Activated T-cell treated with anti-CD3 and anti-CD28 coated beads for 4 hours (primary cell): ENCODE results near the gene MBD3.
"Not testable (repeated sequence)": the region's sequence is repeated elsewhere in the genome, so short reads cannot be mapped to it uniquely, and the experiment has no call there.

Experiments
- DNase-seq: peaks from one replicate; pipeline ENCODE4 v3.0.0-alpha.2; 2020

Gene MBD3

GRCh38 chr19:1568320-1569019, 24.2 kb downstream of the MBD3 start, which contains the start of gene MEX3D:
Gene MEX3D, minus strand, starts transcription at chr19:1568325. Its CDS starts 267 bp downstream, at chr19:1568058.
- DNase-seq, result peak; percentile 74

DNA sequence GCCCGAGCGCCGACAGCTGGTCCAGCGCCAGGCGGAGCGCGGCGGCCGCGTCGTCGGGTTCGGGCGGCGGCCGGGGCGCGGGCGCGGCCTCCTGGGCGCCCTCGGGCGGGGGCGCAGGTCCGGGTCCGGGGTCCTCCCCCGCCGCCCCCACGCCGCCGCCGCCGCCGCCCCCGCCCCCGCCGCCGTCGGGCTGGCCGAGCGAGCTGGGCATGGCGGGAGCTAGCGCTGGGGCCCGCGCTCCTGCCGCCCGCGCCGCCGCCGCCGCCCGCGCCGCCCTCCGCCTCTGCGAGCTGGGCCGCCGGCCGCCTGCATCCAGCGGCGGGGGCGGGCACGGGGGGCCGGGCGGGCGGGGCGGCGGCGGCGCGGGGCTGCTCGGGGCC, 24.8 kb downstream of the MBD3 start:
- DNase-seq, result no peak

- DNase-seq, result no peak
Observed at GRCh38 chr19:1567116-1567847, 25.4 kb downstream of the MBD3 start.

GRCh38 chr19:1566392-1567115, 26.1 kb downstream of the MBD3 start:
- DNase-seq, result no peak

- no peak for DNase-seq
Observed at GRCh38 chr19:1563251-1563650, 29.4 kb downstream of the MBD3 start.

DNA sequence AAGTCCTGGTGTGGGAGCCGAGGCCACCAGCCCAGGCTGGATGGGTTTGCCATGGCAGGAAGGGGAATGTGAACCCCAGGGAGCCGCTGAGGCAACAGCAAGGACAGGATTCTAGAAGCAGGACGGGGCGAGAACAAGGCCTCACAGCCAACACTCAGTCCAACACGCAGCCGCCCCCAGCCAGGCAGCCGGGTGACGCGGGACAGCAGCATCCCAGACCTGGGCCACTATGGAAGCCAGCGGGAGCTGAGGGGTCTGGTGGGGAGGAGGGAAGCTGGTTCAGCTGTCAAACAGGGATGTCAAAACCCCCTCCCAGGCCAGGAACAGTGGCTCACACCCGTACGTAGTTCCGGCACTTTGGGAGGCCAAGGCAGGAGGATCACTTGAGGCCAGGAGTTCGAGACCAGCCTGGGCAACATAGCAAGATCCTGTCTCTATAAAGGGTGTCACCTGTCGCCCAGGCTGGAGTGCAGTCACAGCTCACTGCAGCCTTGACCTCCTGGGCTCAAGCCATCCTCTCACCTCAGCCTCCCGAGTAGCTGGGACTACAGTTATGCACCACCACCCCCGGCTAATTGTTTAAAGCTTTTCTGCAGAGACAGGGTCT, 31.3 kb downstream of the MBD3 start:
- no peak for DNase-seq

GRCh38 chr19:1560286-1560882, 32.3 kb downstream of the MBD3 start:
- no peak for DNase-seq

DNA sequence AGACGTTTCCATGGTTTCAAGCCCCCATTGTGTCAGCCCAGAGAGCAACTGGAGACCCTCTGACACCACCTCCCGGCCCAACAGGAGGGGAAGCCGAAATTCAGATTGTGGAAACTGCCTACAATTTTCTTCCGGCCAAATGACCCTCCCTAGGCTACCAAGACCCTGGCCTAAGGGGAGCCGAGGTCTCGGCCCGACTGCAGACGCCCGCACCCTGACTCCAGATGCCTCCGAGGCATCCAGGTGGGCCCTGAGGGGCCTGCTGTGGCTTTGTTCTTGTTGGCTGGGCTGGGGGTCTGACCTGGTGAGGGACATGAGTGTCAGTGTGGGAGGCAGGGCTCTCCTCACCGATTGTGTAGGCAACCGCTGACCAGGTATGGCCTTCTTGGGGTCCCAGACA, 34.1 kb downstream of the MBD3 start:
- no peak for DNase-seq

DNA sequence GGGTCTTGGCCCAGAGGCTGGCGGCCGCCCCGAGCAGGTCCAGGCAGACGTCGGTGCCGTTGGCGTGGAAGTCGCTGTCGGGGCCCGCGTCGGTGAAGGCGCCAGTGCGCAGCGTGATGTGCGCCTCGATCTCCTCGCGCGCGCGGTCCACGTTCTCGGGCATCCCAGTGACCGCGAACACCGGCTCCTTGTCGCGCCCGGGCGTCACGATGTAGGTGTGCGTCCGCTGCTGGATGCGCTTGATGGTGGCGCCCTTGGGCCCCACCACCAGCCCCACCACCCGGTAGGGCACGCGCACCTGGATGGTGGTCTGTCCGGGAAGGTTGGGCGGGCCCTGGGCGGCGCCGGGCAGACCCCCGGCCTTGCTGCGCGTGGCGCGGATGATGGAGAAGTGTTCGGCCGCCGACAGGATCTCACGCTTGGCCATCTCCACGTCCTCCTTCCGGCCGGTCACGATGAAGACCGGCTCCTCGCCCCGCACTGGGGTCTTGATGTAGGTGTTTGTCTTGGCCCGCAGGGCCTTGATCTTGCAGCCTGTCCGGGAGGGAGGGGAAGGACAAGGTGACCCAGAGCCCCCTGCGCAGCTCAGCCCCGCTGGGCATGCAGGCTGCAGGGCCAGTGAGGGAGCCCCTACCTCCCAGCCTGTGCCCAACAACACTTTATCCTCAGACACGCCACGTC, 36.1 kb downstream of the MBD3 start:
- no peak for DNase-seq

DNA sequence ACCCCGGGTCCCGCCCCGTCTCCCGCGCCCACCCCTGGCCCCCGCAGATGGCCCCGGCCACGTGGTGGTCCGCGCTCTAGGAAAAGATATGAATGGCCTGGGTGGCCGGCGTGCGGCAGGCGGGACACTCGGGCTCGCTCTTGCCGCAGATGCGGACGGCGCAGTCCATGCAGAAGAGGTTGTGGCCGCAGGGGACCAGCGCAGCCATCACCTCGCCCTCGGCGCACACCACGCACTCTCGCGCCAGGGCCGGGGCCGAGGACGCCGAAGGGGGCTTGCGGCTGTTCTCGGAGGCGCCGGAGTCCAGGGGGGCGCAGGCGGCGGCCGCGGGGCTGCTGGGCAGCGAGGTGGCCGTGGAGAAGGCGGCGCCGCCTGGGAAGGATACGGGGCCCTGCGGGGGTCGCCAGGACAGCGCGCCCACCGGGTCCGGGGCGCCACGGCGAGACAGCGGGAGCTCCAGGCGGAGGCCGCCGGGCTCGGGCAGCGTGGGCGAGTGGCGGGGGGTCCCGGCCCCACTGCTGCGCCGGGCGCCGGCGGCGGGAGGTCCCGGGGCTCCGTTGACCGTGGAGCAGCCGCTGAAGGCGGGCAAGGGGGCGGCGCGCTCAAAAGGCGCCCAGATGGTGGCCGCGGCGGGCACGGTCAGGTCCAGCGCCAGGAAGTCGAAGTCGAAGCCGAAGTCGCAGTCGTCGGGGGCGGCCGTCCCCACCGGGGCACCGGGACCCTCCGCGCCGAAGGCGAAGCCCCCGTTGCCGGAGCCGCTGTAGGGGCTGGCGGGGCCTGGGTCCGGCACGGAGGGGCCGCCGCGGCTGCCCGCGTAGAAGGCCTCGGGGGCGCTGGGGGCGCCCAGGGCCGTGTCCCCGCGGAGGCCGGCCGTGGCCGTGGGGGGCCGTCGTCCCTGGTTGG, 36.9 kb downstream of the MBD3 start:
- no peak for DNase-seq

GRCh38 chr19:1554968-1555367, 37.7 kb downstream of the MBD3 start:
- DNase-seq, result no peak

GRCh38 chr19:1553415-1553814, 39.2 kb downstream of the MBD3 start:
- DNase-seq, result no peak

GRCh38 chr19:1551068-1552040, 41.3 kb downstream of the MBD3 start:
- DNase-seq, result no peak

- no peak for DNase-seq
Observed at GRCh38 chr19:1549332-1549945, 43.2 kb downstream of the MBD3 start.

DNA sequence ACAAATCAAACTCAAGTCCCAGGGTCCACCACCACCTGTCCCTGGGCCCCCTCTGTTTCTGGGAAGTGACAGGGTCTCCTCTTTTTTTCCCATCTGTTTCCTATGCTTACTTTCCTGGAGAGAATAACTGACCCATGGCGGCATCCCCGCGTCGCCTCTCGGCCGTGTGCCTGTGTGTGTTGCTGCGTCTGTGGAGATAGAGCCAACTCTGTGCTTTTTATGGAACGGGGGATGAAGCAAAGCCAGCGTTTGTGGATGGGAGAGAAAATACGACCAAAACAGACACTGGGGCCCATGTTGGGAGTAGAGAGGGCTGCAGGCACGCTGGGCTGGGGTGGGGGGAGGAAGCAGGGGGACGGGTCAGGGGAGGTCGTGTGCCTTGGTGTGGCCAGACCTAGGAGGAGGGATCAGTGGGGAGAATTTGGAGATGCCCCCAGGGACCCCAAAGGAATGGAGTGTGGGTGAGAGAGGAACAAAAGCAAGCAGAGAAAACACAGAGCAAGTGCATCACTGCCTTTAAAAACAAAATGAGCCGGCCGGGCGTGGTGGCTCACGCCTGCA, 52.2 kb downstream of the MBD3 start:
- DNase-seq, result no peak

DNA sequence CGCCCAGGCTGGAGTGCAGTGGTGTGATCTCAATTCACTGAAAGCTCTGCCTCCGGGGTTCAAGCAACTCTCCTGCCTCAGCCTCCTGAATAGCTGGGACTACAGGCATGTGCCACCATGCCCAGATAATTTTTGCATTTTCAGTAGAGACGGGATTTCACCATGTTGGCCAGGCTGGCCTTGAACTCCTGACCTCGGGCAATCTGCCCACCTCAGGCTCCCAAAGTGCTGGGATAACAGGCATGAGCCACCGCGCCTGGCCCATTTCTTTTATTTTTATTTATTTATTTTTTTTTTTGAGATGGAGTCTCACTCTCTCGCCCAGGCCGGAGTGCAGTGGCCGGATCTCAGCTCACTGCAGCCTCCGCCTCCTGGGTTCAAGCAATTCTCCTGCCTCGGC, 52.9 kb downstream of the MBD3 start:
- not testable (repeated sequence) for DNase-seq

DNA sequence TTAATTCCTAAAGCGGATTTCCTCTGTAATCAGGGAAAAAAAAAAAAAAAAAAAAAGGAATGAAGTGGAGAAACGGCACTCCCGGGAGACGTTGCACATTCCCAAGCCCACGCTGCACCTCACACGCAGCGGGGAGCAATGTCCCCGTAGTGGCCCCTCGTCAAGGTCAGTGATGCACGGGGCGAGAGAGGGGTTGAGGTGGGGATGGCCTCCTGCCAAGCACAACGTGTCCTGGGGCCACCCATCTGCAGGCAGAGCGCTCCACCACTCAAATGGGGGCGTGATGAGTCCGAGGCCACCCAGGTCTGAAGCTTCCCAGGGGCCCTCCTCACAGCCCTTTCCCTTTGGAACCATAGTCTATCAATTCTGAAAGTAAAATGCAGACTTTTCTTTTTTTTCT, 53.7 kb downstream of the MBD3 start:
- no peak for DNase-seq

- DNase-seq, result not testable (repeated sequence)
Observed at GRCh38 chr19:1535699-1536098, 57.0 kb downstream of the MBD3 start.

DNA sequence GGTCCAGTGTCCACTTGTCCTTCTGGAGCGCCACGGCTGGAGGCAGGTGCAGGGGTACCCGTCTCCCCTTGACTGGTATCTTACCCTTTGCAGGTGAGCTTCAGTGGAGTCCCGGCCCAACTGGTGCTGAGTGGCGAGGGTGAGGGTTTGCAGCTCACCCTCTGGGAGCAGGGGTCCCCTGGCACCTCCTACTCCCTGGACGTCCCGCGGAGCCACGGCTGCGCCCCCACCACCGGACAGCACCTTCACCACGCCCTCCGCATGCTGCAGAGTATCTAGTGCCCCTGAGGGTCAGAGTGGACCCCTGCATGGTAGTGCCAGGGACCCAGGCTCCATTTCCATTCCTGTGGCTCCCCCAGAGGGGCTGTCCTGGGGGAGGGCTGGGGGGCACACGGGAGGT, 57.7 kb downstream of the MBD3 start:
- DNase-seq, result no peak
